K562 (cell line): Measurements from ENCODE around the gene SON. TPM values are rescaled to one million over a fixed set of nuclear protein-coding genes. Genes with fewer than 3 reads are reported as not detected.

Experiments
- ATAC-seq: fragments of 200-7000 bp; cut with Tn5 transposase; 3 replicates; pipeline ENCODE4 v1.9.1; 2020; ENCODE audit warnings: moderate library complexity
- BruUV-seq: library from RNA; stranded (reverse); fragments of 400-500 nt; replicated peaks from 2 replicates; lab custom pipeline; 2021; lab: Mats Ljungman, UMichigan
- CTCF ChIA-PET: fragments of 300-600 bp; formaldehyde crosslinking; extraction: SDS; loops from one replicate; lab custom pipeline; 2021; ENCODE audit warnings: low intra/inter-chr PET ratio; lab: Yijun Ruan, JAX
- POLR2A ChIA-PET: fragments of 300-600, 350-650 bp; sonication (Branson Sonifier 250); formaldehyde crosslinking; extraction: SDS; loops from one replicate; lab custom pipeline; 2021; ENCODE audit warnings: antibody characterized with exemption, inconsistent platforms; lab: Yijun Ruan, JAX
- DNase-seq, 4 experiments: peaks; one replicate each; pipeline versions ENCODE4 v3.0.0 to v3.0.0-alpha.2; 2011 to 2018; ENCODE audit warnings: low spot score in 3 of 4, mixed read lengths in 3 of 4; ENCODE audit errors: extremely low read depth in 1 of 4
- FAIRE-seq: peaks from 2 replicates; lab custom pipeline; 2011; peaks lifted over from hg19 to GRCh38; lab: Jason Lieb, UNC
- H2AFZ ChIP-seq: 2 replicates; pipeline ENCODE4 v1.6.0; 2011; ENCODE audit warnings: low read depth, low read length, control low read depth, inconsistent platforms
- H3K27ac ChIP-seq: fragments of 200-600 bp; 3 replicates; pipeline ENCODE4 v1.8.0; 2011; ENCODE audit warnings: low read depth, mild to moderate bottlenecking, control low read depth, inconsistent platforms, low read length, moderate library complexity, mixed read lengths; ENCODE audit errors: extremely low read depth
- H3K27me3 ChIP-seq, 2 experiments: fragments of 300-600 bp in 1 of 2; 2 replicates in 1 of 2; 3 replicates in 1 of 2; pipeline versions ENCODE4 v1.6.0 to v1.8.0; 2011; ENCODE audit warnings: inconsistent platforms in 2 of 2, low read length in 2 of 2, mild to moderate bottlenecking in 1 of 2, mixed read lengths in 1 of 2, moderate library complexity in 1 of 2; ENCODE audit not compliant: control insufficient read depth in 2 of 2, insufficient read depth in 2 of 2
- H3K36me3 ChIP-seq: fragments of 300-600 bp; 3 replicates; pipeline ENCODE4 v1.8.0; 2011; ENCODE audit warnings: mild to moderate bottlenecking, low read length, inconsistent platforms; ENCODE audit not compliant: control insufficient read depth, insufficient read depth
- H3K4me1 ChIP-seq, 2 experiments: fragments of 200-600 bp in 1 of 2; replicated peaks in 1 of 2; 2 replicates in 1 of 2; 3 replicates in 1 of 2; pipeline versions ENCODE4 v1.5.1 to v1.8.0; 2011; ENCODE audit warnings: inconsistent platforms in 2 of 2, low read length in 2 of 2, mild to moderate bottlenecking in 1 of 2, mixed read lengths in 1 of 2, moderate library complexity in 1 of 2; ENCODE audit not compliant: control insufficient read depth in 2 of 2, insufficient read depth in 2 of 2
- H3K4me2 ChIP-seq: 2 replicates; pipeline ENCODE4 v1.6.1; 2011; ENCODE audit warnings: low read length, control low read depth, inconsistent platforms, mixed read lengths; ENCODE audit not compliant: insufficient read depth
- H3K4me3 ChIP-seq: fragments of 200-600 bp; sonication (generic), shearing (Covaris generic); 2 replicates; pipeline ENCODE4 v1.5.1; 2016; ENCODE audit warnings: control low read depth, inconsistent platforms
- H3K79me2 ChIP-seq: fragments of 200-600 bp; 3 replicates; pipeline ENCODE4 v1.8.0; 2011; ENCODE audit warnings: low read length, inconsistent platforms; ENCODE audit not compliant: control insufficient read depth, insufficient read depth
- H3K9ac ChIP-seq, 2 experiments: 2 replicates each; pipeline versions ENCODE4 v1.6.0 to v1.6.1; 2011; ENCODE audit warnings: low read depth in 2 of 2, low read length in 2 of 2, control low read depth in 1 of 2, inconsistent platforms in 1 of 2, mild to moderate bottlenecking in 1 of 2, mixed read lengths in 1 of 2; ENCODE audit not compliant: insufficient read depth in 1 of 2
- H3K9me1 ChIP-seq: one replicate; pipeline ENCODE4 v1.6.0; 2011; ENCODE audit warnings: inconsistent platforms, mild to moderate bottlenecking, low read length, moderate library complexity; ENCODE audit not compliant: control insufficient read depth, insufficient read depth
- H3K9me3 ChIP-seq: replicated peaks from 2 replicates; pipeline ENCODE4 v1.5.1; 2011; ENCODE audit warnings: low read depth, low read length, inconsistent platforms; ENCODE audit not compliant: control insufficient read depth, insufficient read depth
- H4K20me1 ChIP-seq: replicated peaks from 2 replicates; pipeline ENCODE4 v1.6.1; 2011; ENCODE audit warnings: low read length, inconsistent platforms, mixed read lengths; ENCODE audit not compliant: control insufficient read depth, insufficient read depth
- BCLAF1 ChIP-seq, 2 experiments: fragments of 450-650 bp in 1 of 2; IDR thresholded peaks; 2 replicates each; pipeline ENCODE4 v1.6.1; 2011 to 2017; ENCODE audit warnings: low read depth in 2 of 2, antibody characterized with exemption in 1 of 2, borderline replicate concordance in 1 of 2, low read length in 1 of 2, mild to moderate bottlenecking in 1 of 2, mixed read lengths in 1 of 2; ENCODE audit not compliant: control insufficient read depth in 1 of 2
- E2F8 ChIP-seq: fragments of 450-650 bp; IDR thresholded peaks from 2 replicates; pipeline ENCODE4 v1.7.1; 2018; ENCODE audit warnings: mild to moderate bottlenecking, low read depth; ENCODE audit not compliant: partially characterized antibody
- ETV1 ChIP-seq: fragments of 450-650 bp; conservative IDR thresholded peaks from 2 replicates; pipeline ENCODE4 v1.6.1; 2016; ENCODE audit warnings: missing genetic modification characterization, control low read depth, low read depth, missing compliant biosample characterization
- FOS ChIP-seq: IDR thresholded peaks from 3 replicates; pipeline ENCODE4 v1.6.1; 2011; ENCODE audit not compliant: insufficient read length; ENCODE audit errors: extremely low read depth
- GATAD2B ChIP-seq: fragments of 450-650 bp; IDR thresholded peaks from 2 replicates; pipeline ENCODE4 v1.6.1; 2017; ENCODE audit warnings: mild to moderate bottlenecking, borderline replicate concordance
- ILF3 ChIP-seq: fragments of 450-650 bp; IDR thresholded peaks from 2 replicates; pipeline ENCODE4 v1.6.1; 2018; ENCODE audit warnings: antibody characterized with exemption, mild to moderate bottlenecking, moderate library complexity, borderline replicate concordance
- KHSRP ChIP-seq: fragments of 450-650 bp; IDR thresholded peaks from 2 replicates; pipeline ENCODE4 v1.6.1; 2017
- MCM5 ChIP-seq: fragments of 450-650 bp; IDR thresholded peaks from 2 replicates; pipeline ENCODE4 v1.6.1; 2016; ENCODE audit warnings: low read depth
- NR2F6 ChIP-seq: fragments of 450-650 bp; formaldehyde crosslinking; IDR thresholded peaks from 2 replicates; pipeline ENCODE4 v1.4.0; 2020; ENCODE audit warnings: mild to moderate bottlenecking
- PHF8 ChIP-seq: fragments of 200-600 bp; sonication (generic); IDR thresholded peaks from 2 replicates; pipeline ENCODE4 v1.6.1; 2012; ENCODE audit warnings: mixed run types, mild to moderate bottlenecking, inconsistent platforms, low read length, moderate library complexity, borderline replicate concordance
- POLR2B ChIP-seq: fragments of 450-650 bp; IDR thresholded peaks from 2 replicates; pipeline ENCODE4 v1.6.1; 2018; ENCODE audit warnings: low read depth; ENCODE audit not compliant: partially characterized antibody
- SP1 ChIP-seq: sonication (generic); formaldehyde crosslinking; IDR thresholded peaks from 2 replicates; pipeline ENCODE4 v1.8.1; 2022; ENCODE audit warnings: mild to moderate bottlenecking, missing genetic modification reagents
- WGBS: fragments of 100-300 bp; shearing (Covaris generic); methylation state at CpG from one replicate; pipeline ENCODE4 v1.1.6; 2016; ENCODE audit warnings: low coverage, mixed read lengths; ENCODE audit not compliant: insufficient coverage; ENCODE audit errors: missing lambda C conversion rate; 5-methylcytosine and 5-hydroxymethylcytosine counted together
- in situ Hi-C: fragments of 300-500 bp; cut with MboI; formaldehyde crosslinking; loops from 4 replicates; pipeline ENCODE4 v1.15.0; 2018; ENCODE audit warnings: inconsistent platforms, mixed read lengths
- intact Hi-C: fragments of 100-400 bp; cut with micrococcal nuclease; formaldehyde crosslinking; loops from 2 replicates; pipeline ENCODE4 v1.14.2; 2022
- polyA plus RNA-seq, 8 experiments: library from polyadenylated mRNA; depleted of rRNA in 4 of 8; stranded (reverse) in 5 of 8; unstranded in 3 of 8; fragments of >200 nt; fragmentation: Nextera tagmentation in 2 of 8; fragmentation: Illumina TruSeq in 1 of 8; extraction: Ambion mirVana in 2 of 8; extraction: Trizol in 1 of 8; gene quantifications; 2 replicates each; pipeline versions ENCODE4 v1.2.1 to v1.2.3, GENCODE V29; 2011 to 2014; ENCODE audit warnings: inconsistent platforms in 1 of 8, missing spikeins in 1 of 8
- total RNA-seq, 7 experiments: library from RNA; depleted of rRNA in 6 of 7; stranded (reverse); fragments of >200 nt in 6 of 7; fragmentation: Illumina TruSeq in 2 of 7; extraction: Trizol in 2 of 7; gene quantifications; 2 replicates each; pipeline versions ENCODE4 v1.2.1 to v1.2.3, GENCODE V29; 2011 to 2021; ENCODE audit warnings: low replicate concordance in 1 of 7

SON gene
- total and polyA plus RNA-seq, 9 of the 15 experiments (the other 6 are each of a cell fraction or from before 2014, with no cell fraction given): 105 to 742 (median 187) TPM

- POLR2A ChIA-PET: interaction anchor here (1.1 to 10.6 kb wide), 8 partner anchors 8 to 320 kb away, joined by 3 to 130 read pairs (median 4); partner anchors contain the start of genes DNAJC28, GART, SON and TMEM50B
- TF ChIP-seq GATAD2B (no peak), ETV1 (tag) (no peak), FOS (no peak), PHF8 (no peak), SP1 (CRISPR knock-in tag) (0 out of 2 replicates have a peak, but pooled peaks have one; percentile 15), E2F8 (peak; percentile 52), BCLAF1 (IDR thresholded peaks at IDR 0.05; ENCODE audit: borderline replicate concordance in 1 of 2, control insufficient read depth in 1 of 2, low read depth in 2 of 2, low read length in 1 of 2) (peak in 1 of 2 experiments; percentile 79; a peak in 1 of 4 replicates), KHSRP (peak; percentile 69; the same call in 1 of the 2 replicates), ILF3 (no peak), MCM5 (no peak), POLR2B (peak; percentile 66), NR2F6 (no peak)
Observed at GRCh38 chr21:33552093-33552998, 9.5 kb downstream of the SON start.

More at GRCh38 chr21:33552093-33552998, 9.5 kb downstream of the SON start:
- FAIRE-seq (no peak), DNase-seq (peak in 1 of 4 experiments; percentile 62), ATAC-seq (peak; percentile 35)
- CTCF ChIA-PET: no interaction called here
- peaks cover 97% of the 10 kb centered on the region for H3K79me2 ChIP-seq
- WGBS: 98% methylated on average over 24 of the region's 24 CpGs
- H3K9ac ChIP-seq: no peak overlapping the region
- H4K20me1 ChIP-seq: 0 out of 2 replicates have a peak, but pooled peaks cover 4% of the 10 kb centered on the region
- no peak overlapping the region for H2AFZ ChIP-seq
- peaks cover 31% of the 10 kb centered on the region for H3K9me3 ChIP-seq
- BruUV-seq: no TSS peak
- in situ Hi-C loops: no loop called here
- intact Hi-C loops: no loop called here
- H3K4me2 ChIP-seq: no peak overlapping the region
- peaks cover 0 to 9% of the 10 kb centered on the region in 2 experiments; a peak in 1 of 5 replicates for H3K4me1 ChIP-seq
- no peak overlapping the region for H3K4me3 ChIP-seq
- no peaks in the 10 kb centered on the region for H3K9me1 ChIP-seq
- no peak overlapping the region; the same call in 2 of the 3 replicates for H3K27ac ChIP-seq
- no peaks in the 10 kb centered on the region for H3K27me3 ChIP-seq
- peaks cover 97% of the 10 kb centered on the region for H3K36me3 ChIP-seq
